Natural killer cell (primary cell): Measurements from ENCODE around the gene SORCS1. TPM values are rescaled to one million over a fixed set of nuclear protein-coding genes. Genes with fewer than 3 reads are reported as not detected.

Experiments used
- ATAC-seq, 3 donors: fragments of 150-1000 bp in 2 of 3; fragments of 200-7000 bp in 1 of 3; cut with Tn5 transposase; 1 replicate in 1 of 3; 2 replicates in 2 of 3; pipeline ENCODE4 v1.10.0; 2021; ENCODE audit warnings: mild to moderate bottlenecking in 2 of 3, moderate library complexity in 2 of 3
- DNase-seq, 2 donors: peaks; one replicate each; pipeline versions ENCODE4 v3.0.0 to v3.0.0-alpha.2; 2013 to 2021; ENCODE audit warnings: mixed read lengths in 1 of 2
- H3K27ac ChIP-seq: one replicate; pipeline ENCODE4 v1.5.1; 2013; ENCODE audit warnings: mild to moderate bottlenecking, low read length
- H3K27me3 ChIP-seq: one replicate; pipeline ENCODE4 v1.6.1; 2013; ENCODE audit warnings: low read length; ENCODE audit not compliant: control insufficient read depth, insufficient read depth
- H3K36me3 ChIP-seq: one replicate; pipeline ENCODE4 v1.6.1; 2013; ENCODE audit warnings: low read length; ENCODE audit not compliant: control insufficient read depth, insufficient read depth
- H3K4me1 ChIP-seq: one replicate; pipeline ENCODE4 v1.6.1; 2013; ENCODE audit warnings: low read length; ENCODE audit not compliant: control insufficient read depth, insufficient read depth
- H3K4me3 ChIP-seq: one replicate; pipeline ENCODE4 v1.5.1; 2013; ENCODE audit warnings: low read length
- H3K9me3 ChIP-seq: one replicate; pipeline ENCODE4 v1.6.1; 2013; ENCODE audit warnings: low read length; ENCODE audit not compliant: control insufficient read depth, insufficient read depth
- H3K27ac Mint-ChIP-seq, 2 donors: one replicate each; pipeline ENCODE4 v1.8.0; 2022; ENCODE audit warnings: mild to moderate bottlenecking in 2 of 2, mixed read lengths in 2 of 2, moderate library complexity in 1 of 2
- H3K27me3 Mint-ChIP-seq, 2 donors: one replicate each; pipeline ENCODE4 v1.8.0; 2022; ENCODE audit warnings: low read depth in 2 of 2, mixed read lengths in 2 of 2
- H3K36me3 Mint-ChIP-seq: one replicate; pipeline ENCODE4 v1.8.0; 2022; ENCODE audit warnings: mixed read lengths
- H3K4me1 Mint-ChIP-seq, 2 donors: one replicate each; pipeline ENCODE4 v1.8.0; 2022; ENCODE audit warnings: mixed read lengths in 2 of 2
- H3K4me3 Mint-ChIP-seq: one replicate; pipeline ENCODE4 v1.8.0; 2022; ENCODE audit warnings: mild to moderate bottlenecking, moderate library complexity, mixed read lengths
- H3K9me3 Mint-ChIP-seq, 2 donors: one replicate each; pipeline ENCODE4 v1.8.0; 2022; ENCODE audit warnings: mixed read lengths in 2 of 2
- CTCF ChIP-seq: fragments of 200-600 bp; IDR thresholded peaks from one replicate; pipeline ENCODE4 v1.8.0; 2022; ENCODE audit warnings: antibody characterized with exemption
- WGBS: methylation state at CpG from one replicate; pipeline ENCODE4 v1.1.7; 2013; ENCODE audit warnings: missing lambda C conversion rate; ENCODE audit not compliant: insufficient coverage; 5-methylcytosine and 5-hydroxymethylcytosine counted together
- intact Hi-C: fragments of 100-400 bp; cut with micrococcal nuclease; formaldehyde crosslinking; loops from one replicate; pipeline ENCODE4 v1.14.2; 2022
- total RNA-seq, 4 donors: library from RNA; stranded (reverse); fragments of 120-200 nt in 1 of 4; gene quantifications; one replicate each; pipeline versions ENCODE4 v1.2.3 to v1.2.4, GENCODE V29; 2013 to 2022

The SORCS1 gene
- total RNA-seq, 3 donors from 2014 or later (not counting 1 experiment from before 2014, with no cell fraction given), result not detected

GRCh38 chr10:106777841-106778240 is 386.7 kb downstream of the SORCS1 start:
- no peaks in the 10 kb centered on the region for H3K27me3 ChIP-seq
- Mint-ChIP-seq H3K27ac (no peak overlapping the region), H3K36me3 (no peaks in the 10 kb centered on the region), H3K4me1 (no peaks in the 10 kb centered on the region), H3K27me3 (peaks cover 30 to 40% of the 10 kb centered on the region in 2 donors), H3K9me3 (no peaks in the 10 kb centered on the region), H3K4me3 (no peak overlapping the region)
- intact Hi-C loops, result no loop called here
- DNase-seq (no peak), ATAC-seq (no peak)
- H3K36me3 ChIP-seq, result no peaks in the 10 kb centered on the region
- no peak for TF ChIP-seq CTCF
- WGBS, result 40% methylated on average over 1 of the region's 1 CpG
- H3K27ac ChIP-seq, result no peak overlapping the region
- H3K4me3 ChIP-seq, result no peak overlapping the region
- no peaks in the 10 kb centered on the region for H3K4me1 ChIP-seq
- no peaks in the 10 kb centered on the region for H3K9me3 ChIP-seq

GRCh38 chr10:106775127-106775526 is 389.4 kb downstream of the SORCS1 start:
- no peaks in the 10 kb centered on the region for H3K9me3 Mint-ChIP-seq
- no peak overlapping the region for H3K27ac Mint-ChIP-seq
- H3K36me3 Mint-ChIP-seq, result no peaks in the 10 kb centered on the region
- no peak for DNase-seq
- Histone ChIP-seq H3K4me1 (no peaks in the 10 kb centered on the region), H3K27ac (no peak overlapping the region), H3K4me3 (no peak overlapping the region), H3K27me3 (no peaks in the 10 kb centered on the region), H3K9me3 (no peaks in the 10 kb centered on the region), H3K36me3 (no peaks in the 10 kb centered on the region)
- no peak for ATAC-seq
- no peak overlapping the region for H3K4me3 Mint-ChIP-seq
- TF ChIP-seq CTCF, result no peak
- no peaks in the 10 kb centered on the region for H3K4me1 Mint-ChIP-seq
- intact Hi-C loops, result no loop called here
- peaks cover 16 to 23% of the 10 kb centered on the region in 2 donors for H3K27me3 Mint-ChIP-seq
- WGBS, result 85% methylated on average over 4 of the region's 4 CpGs

GRCh38 chr10:106772957-106773356 is 391.5 kb downstream of the SORCS1 start:
- Histone ChIP-seq H3K27me3 (no peaks in the 10 kb centered on the region), H3K9me3 (no peaks in the 10 kb centered on the region), H3K36me3 (no peaks in the 10 kb centered on the region), H3K27ac (no peak overlapping the region), H3K4me3 (no peak overlapping the region), H3K4me1 (no peaks in the 10 kb centered on the region)
- ATAC-seq (no peak), DNase-seq (no peak)
- no peak for TF ChIP-seq CTCF
- Mint-ChIP-seq H3K27me3 (peaks cover 10 to 14% of the 10 kb centered on the region in 2 donors), H3K36me3 (no peaks in the 10 kb centered on the region), H3K9me3 (no peaks in the 10 kb centered on the region), H3K4me3 (no peak overlapping the region), H3K4me1 (no peaks in the 10 kb centered on the region), H3K27ac (no peak overlapping the region)
- 58% methylated on average over 2 of the region's 2 CpGs for WGBS
- intact Hi-C loops, result no loop called here

GRCh38 chr10:106771154-106771553 is 393.4 kb downstream of the SORCS1 start:
- no peaks in the 10 kb centered on the region for H3K9me3 Mint-ChIP-seq
- Histone ChIP-seq H3K4me1 (no peaks in the 10 kb centered on the region), H3K36me3 (no peaks in the 10 kb centered on the region), H3K27ac (no peak overlapping the region), H3K27me3 (no peaks in the 10 kb centered on the region), H3K9me3 (no peaks in the 10 kb centered on the region), H3K4me3 (no peak overlapping the region)
- ATAC-seq (no peak), DNase-seq (no peak)
- TF ChIP-seq CTCF, result no peak
- H3K4me1 Mint-ChIP-seq, result no peaks in the 10 kb centered on the region
- intact Hi-C loops, result no loop called here
- H3K4me3 Mint-ChIP-seq, result no peak overlapping the region
- WGBS, result 50% methylated on average over 2 of the region's 2 CpGs
- H3K36me3 Mint-ChIP-seq, result no peaks in the 10 kb centered on the region
- no peak overlapping the region for H3K27ac Mint-ChIP-seq
- peaks cover 3 to 7% of the 10 kb centered on the region in 2 donors for H3K27me3 Mint-ChIP-seq
